ENCODE results near the gene PSMD4. TPM values are rescaled to one million over a fixed set of nuclear protein-coding genes. Genes with fewer than 3 reads are reported as not detected.

Gene PSMD4
- total RNA-seq, 4 donors from 2014 or later, result 157 to 195 (median 176) TPM

- 20% methylated on average over 1 of the region's 44 CpGs for WGBS
- Histone ChIP-seq H3K9me3 (no peaks in the 10 kb centered on the region), H3K4me3 (peak overlapping the region; percentile 76 to 94 (median 90)), H3K27me3 (no peaks in the 10 kb centered on the region), H3K36me3 (peaks cover 24 to 35% (median 33%) of the 10 kb centered on the region in 4 donors), H3K27ac (replicated peaks in 1 of 4) (peak overlapping the region; percentile 92 to 96 (median 94)), H3K4me1 (peaks cover 21 to 42% (median 26%) of the 10 kb centered on the region in 4 donors)
- intact Hi-C loops (cut with DNase I), result no loop called here
- TF ChIP-seq CTCF (IDR thresholded peaks at IDR 0.05) (no peak), POLR2AphosphoS5 (IDR thresholded peaks at IDR 0.05) (no peak), EP300 (IDR thresholded peaks at IDR 0.05) (no peak), POLR2A (IDR thresholded peaks at IDR 0.05; ENCODE audit: low read depth) (no peak)
- DNase-seq (ENCODE audit: extremely low spot score), result no peak
Measured at GRCh38 chr1:151282883-151283725, 28.6 kb downstream of the PSMD4 start.

- TF ChIP-seq EP300 (IDR thresholded peaks at IDR 0.05) (no peak), CTCF (IDR thresholded peaks at IDR 0.05) (no peak)
- Histone ChIP-seq H3K27me3 (no peaks in the 10 kb centered on the region), H3K27ac (replicated peaks in 1 of 4) (peak overlapping the region; percentile 23 to 96 (median 94)), H3K36me3 (peaks cover 27 to 45% (median 43%) of the 10 kb centered on the region in 4 donors), H3K9me3 (no peaks in the 10 kb centered on the region), H3K4me3 (peak overlapping the region in 3 of 4 donors; percentile 76 to 94 (median 88)), H3K4me1 (peaks cover 21 to 48% (median 30%) of the 10 kb centered on the region in 4 donors)
- intact Hi-C loops (cut with DNase I), result no loop called here
- DNase-seq (ENCODE audit: extremely low spot score), result no peak
- 67% methylated on average over 2 of the region's 2 CpGs for WGBS
Measured at GRCh38 chr1:151284013-151284577, 29.6 kb downstream of the PSMD4 start.

GRCh38 chr1:151286619-151287340 is 32.2 kb downstream of the PSMD4 start:
- peaks cover 15 to 51% (median 26%) of the 10 kb centered on the region in 4 donors for H3K4me1 ChIP-seq
- no peak for DNase-seq (ENCODE audit: extremely low spot score)
- peaks cover 52 to 71% (median 70%) of the 10 kb centered on the region in 4 donors for H3K36me3 ChIP-seq
- intact Hi-C loops (cut with DNase I), result no loop called here
- 83% methylated on average over 10 of the region's 10 CpGs for WGBS
- no peaks in the 10 kb centered on the region for H3K9me3 ChIP-seq
- no peak overlapping the region for H3K4me3 ChIP-seq
- no peaks in the 10 kb centered on the region for H3K27me3 ChIP-seq
- no peak overlapping the region for H3K27ac ChIP-seq (replicated peaks in 1 of 4)
- TF ChIP-seq POLR2AphosphoS5 (IDR thresholded peaks at IDR 0.05) (no peak), CTCF (IDR thresholded peaks at IDR 0.05) (no peak), EP300 (IDR thresholded peaks at IDR 0.05) (no peak), POLR2A (IDR thresholded peaks at IDR 0.05; ENCODE audit: low read depth) (no peak)

- Histone ChIP-seq H3K4me3 (no peak overlapping the region), H3K36me3 (peaks cover 57 to 77% (median 75%) of the 10 kb centered on the region in 4 donors)
Measured at GRCh38 chr1:151287341-151287699, 32.8 kb downstream of the PSMD4 start.

More at GRCh38 chr1:151287341-151287699, 32.8 kb downstream of the PSMD4 start:
- no peaks in the 10 kb centered on the region for H3K27me3 ChIP-seq
- no peaks in the 10 kb centered on the region for H3K9me3 ChIP-seq
- intact Hi-C loops (cut with DNase I), result no loop called here
- H3K27ac ChIP-seq (replicated peaks in 1 of 4), result no peak overlapping the region
- WGBS, result 87% methylated on average over 7 of the region's 7 CpGs
- DNase-seq (ENCODE audit: extremely low spot score), result no peak
- no peak for TF ChIP-seq POLR2A (IDR thresholded peaks at IDR 0.05; ENCODE audit: low read depth)
- no peak for TF ChIP-seq POLR2AphosphoS5 (IDR thresholded peaks at IDR 0.05)
- no peak for TF ChIP-seq EP300 (IDR thresholded peaks at IDR 0.05)
- no peak for TF ChIP-seq CTCF (IDR thresholded peaks at IDR 0.05)
- peaks cover 15 to 51% (median 26%) of the 10 kb centered on the region in 4 donors for H3K4me1 ChIP-seq
